Smooth muscle cell (in vitro differentiated cells): Measurements from ENCODE around the gene SHH. TPM values are rescaled to one million over a fixed set of nuclear protein-coding genes. Genes with fewer than 3 reads are reported as not detected.

Source experiments
- DNase-seq: peaks from one replicate; lab custom pipeline; 2025; ENCODE audit not compliant: unreplicated experiment; lab: John Stamatoyannopoulos, UW
- H2AFZ ChIP-seq: fragments of 200-600 bp; sonication (generic); 2 replicates; pipeline ENCODE4 v1.6.0; 2016; ENCODE audit warnings: antibody characterized with exemption, low read depth, mild to moderate bottlenecking
- H3F3A ChIP-seq: fragments of 200-600 bp; sonication (generic); 2 replicates; pipeline ENCODE4 v1.6.0; 2017; ENCODE audit warnings: antibody characterized with exemption, low read depth
- H3K27ac ChIP-seq: fragments of 200-600 bp; sonication (generic); 2 replicates; pipeline ENCODE4 v1.5.1; 2016; ENCODE audit warnings: low read depth, mild to moderate bottlenecking
- H3K27me3 ChIP-seq: fragments of 200-600 bp; sonication (generic); 2 replicates; pipeline ENCODE4 v1.6.1; 2016; ENCODE audit warnings: low read depth, mild to moderate bottlenecking
- H3K36me3 ChIP-seq: fragments of 200-600 bp; sonication (generic); 2 replicates; pipeline ENCODE4 v1.5.1; 2016; ENCODE audit warnings: low read depth
- H3K4me1 ChIP-seq: fragments of 200-600 bp; sonication (generic); 2 replicates; pipeline ENCODE4 v1.5.1; 2016; ENCODE audit warnings: low read depth
- H3K4me2 ChIP-seq: fragments of 200-600 bp; sonication (generic); 2 replicates; pipeline ENCODE4 v1.6.0; 2016; ENCODE audit warnings: mild to moderate bottlenecking
- H3K4me3 ChIP-seq: fragments of 200-600 bp; sonication (generic); 2 replicates; pipeline ENCODE4 v1.5.1; 2016; ENCODE audit warnings: mild to moderate bottlenecking
- H3K79me2 ChIP-seq: fragments of 200-600 bp; sonication (generic); 2 replicates; pipeline ENCODE4 v1.6.0; 2016; ENCODE audit warnings: low read depth, mild to moderate bottlenecking
- H3K9ac ChIP-seq: fragments of 200-600 bp; sonication (generic); 2 replicates; pipeline ENCODE4 v1.6.0; 2016; ENCODE audit warnings: low read depth
- H3K9me3 ChIP-seq: fragments of 200-600 bp; sonication (generic); replicated peaks from 2 replicates; pipeline ENCODE4 v1.5.1; 2016; ENCODE audit warnings: low read depth
- H4K20me1 ChIP-seq: fragments of 200-600 bp; sonication (generic); 2 replicates; pipeline ENCODE4 v1.6.0; 2016; ENCODE audit warnings: low read depth
- WGBS: methylation state at CpG from one replicate; pipeline ENCODE4 v1.1.7; 2016; ENCODE audit warnings: low lambda C conversion rate; 5-methylcytosine and 5-hydroxymethylcytosine counted together
- polyA plus RNA-seq: library from polyadenylated mRNA; unstranded; fragments of >200 nt; fragmentation: Nextera tagmentation; extraction: Ambion mirVana; gene quantifications from 2 replicates; pipeline ENCODE4 v1.2.1, GENCODE V29; 2016
- total RNA-seq: library from RNA; depleted of rRNA; stranded (reverse); fragments of >200 nt; gene quantifications from 2 replicates; pipeline ENCODE4 v1.2.3, GENCODE V29; 2014
- TF ChIP-seq, protein P1 (sequence below): fragments of 200-600 bp; sonication (generic); IDR thresholded peaks from 2 replicates; pipeline ENCODE4 v1.5.1; 2017; ENCODE audit warnings: borderline replicate concordance, mild to moderate bottlenecking, antibody characterized with exemption; ENCODE audit not compliant: insufficient read depth, poor library complexity, severe bottlenecking

SHH gene
- total and polyA plus RNA-seq, 2 experiments from 2014 or later: not detected

DNA sequence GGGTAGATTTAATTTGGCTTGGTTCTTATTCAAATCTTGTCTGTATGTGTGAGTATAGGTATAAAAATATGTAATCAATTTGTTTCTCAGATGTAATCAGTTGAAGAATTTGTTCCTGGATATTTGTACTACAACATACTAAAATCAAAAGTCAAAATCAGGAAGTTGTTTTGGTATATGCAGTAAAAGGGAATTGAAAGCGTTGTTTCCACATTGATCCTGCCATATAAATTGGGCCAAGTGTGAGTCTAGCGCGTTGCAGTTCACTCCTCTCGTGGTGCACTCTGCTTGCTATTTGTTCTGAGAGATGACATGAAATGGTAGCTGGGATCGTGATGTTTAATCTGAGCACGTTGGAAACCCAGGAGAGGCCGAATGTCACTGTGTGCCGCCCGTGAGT, 55.9 kb downstream of the SHH start:
- H3K4me1 ChIP-seq: no peaks in the 10 kb centered on the region
- WGBS: over 99% methylated on average over 9 of the region's 9 CpGs

DNA sequence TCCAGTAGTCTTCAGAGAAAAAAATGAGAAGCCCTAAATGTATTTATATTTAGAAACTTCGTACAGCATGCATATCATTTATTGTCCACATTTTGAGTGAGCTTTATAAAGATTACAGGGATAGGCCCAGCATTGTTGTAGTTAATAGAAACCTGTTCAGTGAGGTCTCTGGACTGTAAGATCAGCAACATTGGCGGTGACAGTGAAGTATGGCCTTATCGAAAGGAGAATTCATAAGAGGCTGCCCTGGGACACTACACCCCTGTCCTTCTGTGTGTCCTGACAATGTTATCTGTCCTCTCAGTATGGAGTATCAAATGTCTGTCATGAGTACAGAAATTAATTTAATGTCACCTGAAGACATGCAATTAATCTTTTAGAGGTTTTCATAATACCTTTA, 57.2 kb downstream of the SHH start:
- peaks cover 58% of the 10 kb centered on the region for H3K79me2 ChIP-seq
- no peak overlapping the region for H3K27ac ChIP-seq
- no peak overlapping the region for H3K4me2 ChIP-seq
- no peak for DNase-seq
- H3K27me3 ChIP-seq: no peaks in the 10 kb centered on the region
- H3K9me3 ChIP-seq: no peaks in the 10 kb centered on the region
- no peaks in the 10 kb centered on the region for H3F3A ChIP-seq
- TF ChIP-seq, protein P1, sequence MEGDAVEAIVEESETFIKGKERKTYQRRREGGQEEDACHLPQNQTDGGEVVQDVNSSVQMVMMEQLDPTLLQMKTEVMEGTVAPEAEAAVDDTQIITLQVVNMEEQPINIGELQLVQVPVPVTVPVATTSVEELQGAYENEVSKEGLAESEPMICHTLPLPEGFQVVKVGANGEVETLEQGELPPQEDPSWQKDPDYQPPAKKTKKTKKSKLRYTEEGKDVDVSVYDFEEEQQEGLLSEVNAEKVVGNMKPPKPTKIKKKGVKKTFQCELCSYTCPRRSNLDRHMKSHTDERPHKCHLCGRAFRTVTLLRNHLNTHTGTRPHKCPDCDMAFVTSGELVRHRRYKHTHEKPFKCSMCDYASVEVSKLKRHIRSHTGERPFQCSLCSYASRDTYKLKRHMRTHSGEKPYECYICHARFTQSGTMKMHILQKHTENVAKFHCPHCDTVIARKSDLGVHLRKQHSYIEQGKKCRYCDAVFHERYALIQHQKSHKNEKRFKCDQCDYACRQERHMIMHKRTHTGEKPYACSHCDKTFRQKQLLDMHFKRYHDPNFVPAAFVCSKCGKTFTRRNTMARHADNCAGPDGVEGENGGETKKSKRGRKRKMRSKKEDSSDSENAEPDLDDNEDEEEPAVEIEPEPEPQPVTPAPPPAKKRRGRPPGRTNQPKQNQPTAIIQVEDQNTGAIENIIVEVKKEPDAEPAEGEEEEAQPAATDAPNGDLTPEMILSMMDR: no peak
- H3K36me3 ChIP-seq: no peaks in the 10 kb centered on the region
- no peak overlapping the region for H3K9ac ChIP-seq
- no peak overlapping the region for H2AFZ ChIP-seq
- H3K4me3 ChIP-seq: no peak overlapping the region
- WGBS: 90% methylated on average over 3 of the region's 3 CpGs
- H4K20me1 ChIP-seq: peaks cover 96% of the 10 kb centered on the region
- H3K4me1 ChIP-seq: no peaks in the 10 kb centered on the region

More for the DNA sequence above, 55.9 kb downstream of the SHH start:
- no peak overlapping the region for H3K27ac ChIP-seq
- H3F3A ChIP-seq: no peaks in the 10 kb centered on the region
- H3K4me2 ChIP-seq: no peak overlapping the region
- peaks cover 96% of the 10 kb centered on the region for H4K20me1 ChIP-seq
- H3K9me3 ChIP-seq: no peaks in the 10 kb centered on the region
- TF ChIP-seq, protein P1: no peak
- no peak overlapping the region for H3K4me3 ChIP-seq
- no peak for DNase-seq
- H2AFZ ChIP-seq: no peak overlapping the region
- H3K79me2 ChIP-seq: peaks cover 56% of the 10 kb centered on the region
- H3K9ac ChIP-seq: no peak overlapping the region
- H3K27me3 ChIP-seq: no peaks in the 10 kb centered on the region
- H3K36me3 ChIP-seq: no peaks in the 10 kb centered on the region

DNA sequence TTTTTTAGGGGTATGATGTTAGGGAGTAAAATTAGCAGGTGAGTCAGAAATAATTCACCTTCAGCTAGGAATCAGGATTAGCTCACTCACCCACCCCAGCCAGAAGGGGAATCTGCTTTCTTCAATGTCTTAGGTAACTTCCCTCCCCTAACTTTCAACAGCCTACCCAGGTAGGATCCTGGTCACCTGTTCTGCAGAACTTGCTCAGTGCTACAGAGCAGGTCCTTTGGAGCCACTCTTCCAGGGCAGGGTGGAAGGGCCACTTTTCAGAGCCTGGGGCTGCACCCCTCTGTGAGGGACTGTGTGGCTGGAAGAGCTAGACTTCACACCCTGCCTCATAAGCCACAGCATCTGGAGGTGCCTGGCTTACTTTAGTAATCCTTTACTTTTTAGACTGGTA, 58.1 kb downstream of the SHH start:
- peaks cover 99% of the 10 kb centered on the region for H4K20me1 ChIP-seq
- no peaks in the 10 kb centered on the region for H3K36me3 ChIP-seq
- no peak overlapping the region for H3K4me3 ChIP-seq
- TF ChIP-seq, protein P1: no peak
- no peak overlapping the region for H2AFZ ChIP-seq
- H3K79me2 ChIP-seq: peaks cover 64% of the 10 kb centered on the region
- H3K9me3 ChIP-seq: no peaks in the 10 kb centered on the region
- no peaks in the 10 kb centered on the region for H3K4me1 ChIP-seq
- no peak overlapping the region for H3K27ac ChIP-seq
- no peaks in the 10 kb centered on the region for H3F3A ChIP-seq
- no peak for DNase-seq
- H3K27me3 ChIP-seq: no peaks in the 10 kb centered on the region
- H3K4me2 ChIP-seq: no peak overlapping the region
- no peak overlapping the region for H3K9ac ChIP-seq

DNA sequence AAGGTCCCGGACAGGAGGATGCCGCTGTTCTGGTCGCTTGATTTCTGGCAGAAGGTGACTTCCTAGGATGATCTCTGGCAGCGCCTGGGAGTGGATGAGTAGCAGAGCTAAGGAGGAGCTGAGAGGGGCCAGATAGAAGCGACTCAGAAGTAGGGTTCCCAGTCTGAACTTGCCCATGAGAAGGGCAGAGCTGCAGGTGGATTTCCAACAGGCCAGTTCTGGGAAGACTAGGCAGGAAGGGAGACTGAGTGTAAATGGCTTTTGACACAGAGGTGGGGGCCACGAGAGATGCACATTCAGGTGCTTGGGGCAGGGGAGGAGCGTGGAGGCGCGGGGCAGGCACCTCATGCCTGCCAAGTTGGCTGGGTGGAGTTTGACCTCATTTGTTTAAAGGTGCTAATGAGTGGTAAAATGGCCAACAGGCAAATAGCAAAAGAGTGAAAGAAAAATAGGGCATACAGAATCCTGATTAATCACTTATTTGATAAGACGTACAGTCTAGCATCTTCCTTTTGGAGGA, 58.8 kb downstream of the SHH start:
- no peaks in the 10 kb centered on the region for H3K4me1 ChIP-seq
- H3K27ac ChIP-seq: no peak overlapping the region
- H3K4me3 ChIP-seq: no peak overlapping the region
- DNase-seq: no peak
- no peaks in the 10 kb centered on the region for H3K9me3 ChIP-seq
- H3K27me3 ChIP-seq: no peaks in the 10 kb centered on the region
- WGBS: 90% methylated on average over 10 of the region's 10 CpGs
- no peak overlapping the region for H2AFZ ChIP-seq
- no peak overlapping the region for H3K9ac ChIP-seq
- H3F3A ChIP-seq: no peaks in the 10 kb centered on the region
- TF ChIP-seq, protein P1: no peak
- no peaks in the 10 kb centered on the region for H3K36me3 ChIP-seq
- H3K79me2 ChIP-seq: peaks cover 71% of the 10 kb centered on the region
- H3K4me2 ChIP-seq: no peak overlapping the region
- peaks cover 99% of the 10 kb centered on the region for H4K20me1 ChIP-seq
